OCI-LY3 (cell line): ENCODE data around the gene VIL1.

Source experiments
- EZH2phosphoT487 ChIP-seq: fragments of 200-600 bp; shearing (Covaris generic); IDR thresholded peaks from 2 replicates; pipeline ENCODE4 v1.6.1; 2018; ENCODE audit warnings: antibody characterized with exemption, mixed run types, low read depth
- TF ChIP-seq, protein P1 (sequence below): fragments of 200-600, 300-600 bp; sonication (generic); IDR thresholded peaks from 2 replicates; pipeline ENCODE4 v1.5.1; 2014; ENCODE audit warnings: antibody characterized with exemption, low read length, low read depth

- TF ChIP-seq, protein P1, sequence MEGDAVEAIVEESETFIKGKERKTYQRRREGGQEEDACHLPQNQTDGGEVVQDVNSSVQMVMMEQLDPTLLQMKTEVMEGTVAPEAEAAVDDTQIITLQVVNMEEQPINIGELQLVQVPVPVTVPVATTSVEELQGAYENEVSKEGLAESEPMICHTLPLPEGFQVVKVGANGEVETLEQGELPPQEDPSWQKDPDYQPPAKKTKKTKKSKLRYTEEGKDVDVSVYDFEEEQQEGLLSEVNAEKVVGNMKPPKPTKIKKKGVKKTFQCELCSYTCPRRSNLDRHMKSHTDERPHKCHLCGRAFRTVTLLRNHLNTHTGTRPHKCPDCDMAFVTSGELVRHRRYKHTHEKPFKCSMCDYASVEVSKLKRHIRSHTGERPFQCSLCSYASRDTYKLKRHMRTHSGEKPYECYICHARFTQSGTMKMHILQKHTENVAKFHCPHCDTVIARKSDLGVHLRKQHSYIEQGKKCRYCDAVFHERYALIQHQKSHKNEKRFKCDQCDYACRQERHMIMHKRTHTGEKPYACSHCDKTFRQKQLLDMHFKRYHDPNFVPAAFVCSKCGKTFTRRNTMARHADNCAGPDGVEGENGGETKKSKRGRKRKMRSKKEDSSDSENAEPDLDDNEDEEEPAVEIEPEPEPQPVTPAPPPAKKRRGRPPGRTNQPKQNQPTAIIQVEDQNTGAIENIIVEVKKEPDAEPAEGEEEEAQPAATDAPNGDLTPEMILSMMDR = no peak
- TF ChIP-seq EZH2phosphoT487 = no peak
Observed at GRCh38 chr2:218482651-218483050, 63.7 kb downstream of the VIL1 start.
